ENCODE data around the gene CORIN.
A peak's percentile ranks its signal among the peaks of the same experiment; 100 is the strongest.

Gene CORIN

GRCh38 chr4:47837908-47838294, at the start of gene CORIN:
CORIN (minus strand) TSS chr4:47838067; CDS start chr4:47837949, 118 bp downstream.
- DNase-seq, result no peak

GRCh38 chr4:47882228-47882627, 44.4 kb upstream of the CORIN start:
- DNase-seq, result no peak

DNA sequence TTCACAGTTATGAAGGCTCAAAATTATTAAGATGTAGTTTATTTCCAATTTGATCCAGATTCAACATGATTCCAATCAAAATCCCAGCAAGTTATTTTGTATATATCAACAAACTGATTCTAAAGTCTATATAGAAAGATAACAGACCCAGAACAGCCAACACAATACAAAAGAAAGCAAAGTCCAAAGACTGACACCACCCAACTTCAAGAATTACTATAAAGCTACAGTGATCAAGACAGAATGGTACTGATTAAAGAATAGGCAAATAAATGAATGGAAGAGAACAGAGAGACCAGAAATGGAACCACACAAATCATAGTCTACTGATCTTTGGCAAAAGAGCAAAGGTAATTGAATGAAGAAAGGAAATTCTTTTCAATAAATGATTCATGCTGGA, 41.6 kb upstream of the CORIN start:
- no peak for DNase-seq

GRCh38 chr4:47876784-47877546, 39.1 kb upstream of the CORIN start:
- no peak for DNase-seq

- DNase-seq, result no peak
These were observed 38.4 kb upstream of the CORIN start for GRCh38 chr4:47876310-47876709.

- DNase-seq, result no peak
These were observed 36.1 kb upstream of the CORIN start for GRCh38 chr4:47873877-47874541.

- no peak for DNase-seq
These were observed 25.6 kb upstream of the CORIN start for GRCh38 chr4:47863486-47863885.

DNA sequence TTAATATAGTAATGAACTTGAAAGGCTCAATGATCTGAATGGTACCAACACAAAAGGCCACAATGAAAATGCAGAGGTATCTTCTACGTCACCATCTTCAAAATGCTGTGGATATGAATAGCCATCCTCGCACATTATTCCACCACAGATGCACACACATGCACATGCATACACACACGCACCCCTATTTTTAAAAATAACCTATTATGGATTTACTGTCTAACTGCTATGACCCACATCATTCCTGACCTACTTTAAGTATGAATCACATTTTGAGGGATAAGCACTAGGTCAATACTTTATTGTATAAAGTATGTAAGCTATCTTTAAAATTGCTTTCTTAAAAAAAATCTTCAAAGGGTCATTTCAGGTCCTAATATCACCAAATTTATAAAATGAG, 24.4 kb upstream of the CORIN start:
- DNase-seq, result no peak

- DNase-seq, result no peak
These were observed 22.4 kb upstream of the CORIN start for GRCh38 chr4:47860305-47860704.

- no peak for DNase-seq
These were observed 20.1 kb upstream of the CORIN start for GRCh38 chr4:47858006-47858405.

- DNase-seq, result no peak
These were observed 18.8 kb upstream of the CORIN start for GRCh38 chr4:47856713-47857112.

GRCh38 chr4:47855350-47855749, 17.5 kb upstream of the CORIN start:
- DNase-seq, result no peak

DNA sequence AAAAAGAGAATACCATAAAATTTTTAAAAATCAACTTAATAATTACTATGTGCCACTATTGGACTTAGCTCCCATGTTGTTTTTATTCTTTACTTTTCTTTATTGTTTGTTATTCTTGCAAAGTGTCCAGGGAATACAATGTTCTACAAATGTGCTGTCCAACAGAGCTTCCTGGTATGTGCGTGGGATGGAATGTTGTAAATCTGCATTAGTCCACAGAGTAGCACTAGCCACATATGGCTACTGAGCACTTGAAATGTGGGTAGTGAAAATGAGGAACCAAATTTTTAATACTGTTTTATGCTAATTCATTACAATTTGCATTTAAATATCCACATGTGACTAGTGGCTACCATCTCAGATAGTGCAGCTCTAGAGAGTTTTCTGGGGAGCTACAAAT, 14.3 kb upstream of the CORIN start:
- DNase-seq, result no peak

- DNase-seq, result no peak
These were observed 11.6 kb upstream of the CORIN start for GRCh38 chr4:47849466-47849865.

DNA sequence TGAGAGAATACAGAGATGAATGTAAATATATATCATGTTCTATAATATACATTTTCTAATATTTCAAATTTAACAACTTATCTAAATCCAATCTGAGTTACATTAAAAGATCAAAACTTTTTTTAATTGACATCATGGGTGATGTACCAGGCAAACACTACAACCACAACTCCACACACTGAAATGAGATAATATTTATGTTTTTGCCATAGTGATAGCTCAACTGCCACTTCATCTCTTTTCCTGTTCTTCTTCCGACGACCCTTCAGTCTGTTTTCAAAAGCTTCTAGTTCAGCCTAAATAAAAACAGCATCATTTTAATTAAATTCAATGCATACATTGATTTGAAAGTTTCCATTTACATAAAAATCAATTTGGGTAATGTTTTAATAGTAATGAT, 10.2 kb upstream of the CORIN start:
- no peak for DNase-seq

- no peak for DNase-seq
These were observed 5.1 kb upstream of the CORIN start for GRCh38 chr4:47842985-47843384.

- no peak for DNase-seq
These were observed 2.4 kb upstream of the CORIN start for GRCh38 chr4:47840291-47840690.

GRCh38 chr4:47839259-47839658, 1.4 kb upstream of the CORIN start:
- no peak for DNase-seq

DNA sequence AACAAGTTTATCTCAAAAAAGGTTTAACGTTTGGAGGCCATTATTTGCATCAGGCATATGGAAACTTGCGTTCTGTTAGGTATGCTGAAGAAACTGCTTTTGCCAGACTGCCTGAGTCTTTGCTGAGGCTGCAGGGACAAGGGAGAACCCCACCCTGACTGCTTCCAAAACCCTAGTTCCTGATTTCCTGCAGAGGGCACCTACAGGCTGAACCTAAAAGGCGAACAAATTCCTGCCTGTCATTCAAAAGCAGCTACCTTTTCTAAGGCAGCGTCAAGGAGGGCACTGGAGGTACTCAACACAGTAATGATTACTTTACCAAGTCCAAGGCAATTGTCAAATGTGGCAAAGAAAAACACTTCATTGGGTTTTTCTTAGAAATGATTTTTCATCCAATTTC, 578 bp upstream of the CORIN start:
- no peak for DNase-seq

DNA sequence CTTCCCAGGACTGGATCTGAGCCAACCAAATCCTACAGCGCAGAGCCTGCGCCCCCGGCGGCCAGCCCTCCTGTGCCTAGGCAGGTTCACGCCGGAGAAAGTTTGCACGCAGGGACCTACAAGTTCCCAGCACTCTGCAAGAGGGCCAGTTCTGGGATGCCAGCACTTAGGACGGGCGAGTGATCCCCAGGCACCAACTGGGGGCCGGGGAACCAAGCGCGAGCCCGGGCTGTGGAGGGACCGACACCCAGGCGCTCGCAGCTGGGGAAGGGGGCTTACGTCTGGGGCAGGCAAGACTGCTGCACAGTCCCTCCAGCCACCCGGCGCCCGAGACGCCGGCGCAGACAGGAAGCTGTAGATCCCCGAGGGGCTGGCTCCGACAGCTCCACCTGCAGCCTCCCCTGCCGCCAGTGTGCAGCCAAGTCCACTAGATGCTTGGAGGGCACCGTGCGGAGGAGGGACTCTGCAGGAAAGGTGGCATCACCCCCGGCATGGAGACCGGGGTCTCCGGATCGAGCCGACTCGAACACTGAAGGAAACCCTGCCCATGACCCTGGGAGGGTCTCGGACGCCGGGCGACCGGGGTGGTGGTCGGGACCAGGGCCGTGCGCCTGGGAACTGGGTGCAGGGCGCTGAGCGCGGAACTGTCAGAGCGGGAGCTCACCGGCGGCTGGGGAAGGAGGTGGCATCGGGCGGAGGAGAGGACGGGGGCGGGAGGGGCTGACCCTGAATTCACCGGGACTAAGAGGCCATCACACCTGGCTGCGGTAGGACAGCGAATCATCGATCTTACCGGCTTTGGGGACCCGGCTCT, 566 bp downstream of the CORIN start:
- DNase-seq, result no peak

- DNase-seq, result peak; percentile 35
These were observed 1.2 kb downstream of the CORIN start for GRCh38 chr4:47836641-47837093.

DNA sequence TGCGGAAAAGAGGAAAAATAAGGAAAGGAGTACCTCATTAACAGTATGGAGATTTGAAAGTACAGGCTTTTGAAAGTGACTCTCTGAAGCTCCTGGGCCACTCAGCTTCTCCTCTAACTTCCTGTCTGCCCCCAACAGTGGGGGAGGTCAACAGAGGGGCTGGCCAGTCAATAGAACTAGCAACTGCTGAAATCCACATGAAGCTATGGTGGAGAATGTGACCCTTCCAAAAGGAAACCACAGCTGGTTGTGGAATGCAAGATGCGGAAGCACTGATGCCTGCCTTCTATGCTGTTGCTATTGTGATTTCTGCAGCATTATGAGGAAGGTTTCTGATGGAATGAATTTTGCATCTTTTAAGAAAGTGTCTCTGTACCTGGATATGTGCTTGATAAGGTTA, 2.4 kb downstream of the CORIN start:
- no peak for DNase-seq

DNA sequence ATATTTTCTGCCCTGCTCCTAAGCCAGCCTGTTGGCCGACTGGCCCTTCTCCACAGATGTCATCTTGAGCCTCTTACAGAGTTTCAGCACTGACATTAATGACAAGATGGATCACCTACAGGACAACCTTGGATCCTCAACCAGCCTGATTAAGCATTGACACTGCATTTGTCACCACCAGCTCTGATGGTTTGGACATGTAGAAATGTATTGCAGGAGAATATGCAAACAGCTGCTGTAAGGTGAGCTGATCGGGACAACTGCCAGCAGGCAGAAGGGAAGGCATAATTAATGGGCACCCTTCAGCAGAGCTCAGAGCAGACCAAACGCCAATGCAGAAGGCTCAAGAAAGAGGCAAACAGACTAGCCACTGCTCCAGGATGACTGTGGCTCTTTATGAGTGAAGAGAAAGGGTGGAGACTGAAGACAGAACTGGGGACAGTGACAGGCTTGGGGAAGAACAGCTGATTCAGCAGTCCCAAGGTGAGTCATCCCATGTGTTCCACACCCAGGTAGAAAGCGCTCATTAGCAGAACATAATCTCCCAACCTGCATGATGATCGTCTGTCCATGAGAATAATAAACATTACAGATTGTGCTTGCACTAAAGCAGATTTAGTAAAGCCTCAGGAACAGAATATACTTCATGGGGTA, 6.7 kb downstream of the CORIN start:
- no peak for DNase-seq
